GM21360 (cell line): Measurements from ENCODE around the gene DEPP1.

Experiments
- ATAC-seq: cut with Tn5 transposase; IDR thresholded peaks from one replicate; pipeline ENCODE4 v1.9.1; 2021; ENCODE audit warnings: mild to moderate bottlenecking, moderate library complexity; ENCODE audit not compliant: unreplicated experiment

The DEPP1 gene

DNA sequence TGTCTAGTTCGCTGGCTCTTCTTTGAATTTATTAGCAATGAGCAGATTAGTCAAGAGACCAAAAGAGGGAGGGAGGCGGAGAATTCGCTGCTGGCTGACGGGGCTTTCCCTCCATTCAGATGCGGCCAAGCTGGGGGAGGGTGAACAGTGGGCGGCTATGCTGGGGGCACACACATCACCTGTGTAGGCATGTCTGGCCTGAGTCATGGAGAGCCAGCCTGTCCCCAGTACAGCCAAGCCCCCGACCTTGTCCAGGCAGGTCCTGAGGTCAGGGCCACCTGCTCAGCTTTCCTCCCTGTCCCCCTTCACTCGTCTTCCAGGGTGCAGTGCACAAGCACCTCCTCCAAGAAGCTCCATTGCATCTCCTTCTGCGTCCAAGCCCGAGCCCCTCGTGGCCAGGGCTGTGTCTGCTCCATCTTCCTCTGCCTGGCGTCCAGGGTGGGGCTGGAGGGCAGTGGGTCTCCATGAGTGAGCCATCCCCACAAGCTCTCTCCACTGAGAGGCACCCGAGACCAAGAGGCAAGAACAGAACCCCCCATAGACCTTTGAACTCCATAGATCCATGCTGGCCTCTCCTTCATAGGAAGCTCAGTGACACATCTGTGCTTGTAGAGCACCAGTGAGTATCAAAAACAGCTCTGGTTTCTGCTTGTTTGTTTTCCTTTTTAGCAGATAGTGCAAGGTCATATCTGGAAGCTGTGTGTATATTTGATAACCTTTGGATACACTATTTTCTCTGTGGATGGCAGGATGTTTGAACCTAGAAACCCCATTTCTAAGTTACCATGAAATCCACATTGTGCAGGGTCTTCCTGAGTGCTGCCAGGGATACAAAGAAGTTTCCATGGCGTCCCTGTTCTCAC is 1.9 kb upstream of the DEPP1 start:
- ATAC-seq: no peak

DNA sequence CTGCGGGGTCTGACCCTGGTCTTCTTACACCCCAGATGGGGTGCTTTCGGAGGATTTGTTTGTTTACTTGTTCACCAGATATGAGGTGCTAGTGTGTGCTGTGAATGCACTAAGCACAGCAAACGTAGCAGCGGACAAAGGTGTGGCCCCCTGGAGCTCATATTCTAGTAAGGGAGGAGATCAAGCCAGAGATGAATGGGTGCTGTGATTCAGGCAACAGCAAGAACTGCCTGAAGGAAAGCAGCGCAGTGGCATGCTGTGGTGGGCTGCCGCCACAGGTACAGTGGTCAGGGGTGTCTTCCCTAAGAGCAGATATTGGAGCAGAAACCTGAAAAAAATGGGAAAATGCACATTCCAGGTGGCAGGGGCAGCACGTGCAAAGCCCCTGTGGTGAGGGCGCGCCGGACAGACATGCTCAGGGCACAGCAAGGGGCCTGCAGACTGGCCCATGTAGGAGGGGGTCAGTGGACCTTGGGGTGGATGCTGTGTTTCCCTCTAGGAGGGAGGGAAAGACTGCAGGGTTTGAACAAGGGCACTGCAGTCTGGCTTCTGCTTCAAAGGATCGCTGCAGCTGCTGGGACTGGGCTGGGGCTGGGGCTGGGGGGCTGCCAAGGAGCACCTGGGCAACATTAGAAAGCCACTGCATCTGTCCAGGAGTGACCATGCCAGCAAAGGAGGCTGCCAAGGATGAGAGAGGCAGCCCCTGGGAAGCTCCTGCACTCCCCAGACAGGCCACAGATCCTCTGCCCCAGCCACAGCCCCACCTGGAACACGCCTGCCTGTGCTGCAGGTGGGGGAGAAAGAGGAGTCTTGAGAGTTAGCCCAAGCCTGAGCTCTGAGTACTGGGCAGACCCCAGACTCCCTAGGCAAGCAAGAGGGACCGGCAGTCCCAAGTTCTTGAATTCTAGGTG is 927 bp upstream of the DEPP1 start:
- no peak for ATAC-seq

DNA sequence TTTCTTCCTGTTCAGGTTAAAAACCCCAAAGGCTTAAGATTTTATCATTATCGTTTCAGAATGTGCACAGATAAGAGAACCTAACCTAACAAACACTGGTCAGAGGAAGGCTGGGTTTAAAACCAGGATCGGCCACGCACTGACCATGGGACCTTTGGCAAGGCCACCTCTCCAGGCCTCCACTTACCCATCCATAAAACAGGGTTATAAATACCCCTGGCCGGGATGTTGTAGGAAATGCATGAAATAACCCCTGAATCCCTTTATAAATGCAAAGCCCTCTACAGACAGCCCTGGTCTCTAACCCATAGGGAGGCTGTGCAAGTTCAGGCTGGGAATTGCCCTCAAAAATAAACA is 418 bp downstream of the DEPP1 start:
- ATAC-seq: no peak

DNA sequence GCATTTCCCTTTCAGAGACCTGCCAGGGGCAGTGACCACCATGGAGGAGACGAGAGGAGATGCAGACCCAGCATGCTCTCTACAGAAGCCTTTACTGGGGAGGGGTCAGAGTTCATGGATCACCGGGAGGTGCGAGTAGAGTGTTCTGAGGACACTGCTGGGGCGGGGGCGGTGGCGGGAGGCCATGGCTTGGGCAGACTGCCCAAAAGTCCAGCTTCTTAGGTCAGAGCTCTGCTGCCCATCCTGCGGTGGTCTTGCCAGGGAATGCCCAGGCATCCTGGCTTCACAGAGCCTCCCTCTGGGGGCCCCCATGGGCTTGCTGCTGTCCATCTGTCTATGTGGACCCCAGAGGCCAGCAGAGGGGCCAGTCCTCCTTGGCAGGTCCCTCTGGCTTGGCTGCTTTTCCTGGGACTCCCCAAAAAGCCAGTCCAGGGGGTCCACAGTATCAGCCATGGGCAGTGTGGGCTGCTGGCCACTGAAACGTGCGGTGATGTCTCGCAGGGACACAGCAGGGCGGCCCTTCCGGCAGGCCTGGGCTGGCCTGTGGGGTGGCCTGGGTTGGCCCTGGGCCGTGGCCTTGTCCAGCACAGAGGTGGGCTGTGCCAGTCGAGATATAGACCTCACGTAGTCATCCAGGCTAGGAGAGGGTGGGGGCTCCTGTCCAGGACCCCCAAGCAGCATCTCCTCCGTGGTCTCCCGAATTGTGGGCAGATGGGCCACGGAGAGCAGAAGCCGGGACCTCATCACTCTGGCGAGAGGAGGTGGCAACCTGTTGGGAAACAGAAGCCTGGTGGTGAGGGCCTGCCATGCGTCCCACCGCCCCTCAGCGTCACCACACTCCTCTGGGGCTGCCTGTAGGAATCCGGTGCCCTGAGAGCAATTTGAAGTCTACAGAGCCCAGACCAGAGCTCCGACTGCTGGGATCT is 1.1 kb downstream of the DEPP1 start:
- ATAC-seq: no peak

DNA sequence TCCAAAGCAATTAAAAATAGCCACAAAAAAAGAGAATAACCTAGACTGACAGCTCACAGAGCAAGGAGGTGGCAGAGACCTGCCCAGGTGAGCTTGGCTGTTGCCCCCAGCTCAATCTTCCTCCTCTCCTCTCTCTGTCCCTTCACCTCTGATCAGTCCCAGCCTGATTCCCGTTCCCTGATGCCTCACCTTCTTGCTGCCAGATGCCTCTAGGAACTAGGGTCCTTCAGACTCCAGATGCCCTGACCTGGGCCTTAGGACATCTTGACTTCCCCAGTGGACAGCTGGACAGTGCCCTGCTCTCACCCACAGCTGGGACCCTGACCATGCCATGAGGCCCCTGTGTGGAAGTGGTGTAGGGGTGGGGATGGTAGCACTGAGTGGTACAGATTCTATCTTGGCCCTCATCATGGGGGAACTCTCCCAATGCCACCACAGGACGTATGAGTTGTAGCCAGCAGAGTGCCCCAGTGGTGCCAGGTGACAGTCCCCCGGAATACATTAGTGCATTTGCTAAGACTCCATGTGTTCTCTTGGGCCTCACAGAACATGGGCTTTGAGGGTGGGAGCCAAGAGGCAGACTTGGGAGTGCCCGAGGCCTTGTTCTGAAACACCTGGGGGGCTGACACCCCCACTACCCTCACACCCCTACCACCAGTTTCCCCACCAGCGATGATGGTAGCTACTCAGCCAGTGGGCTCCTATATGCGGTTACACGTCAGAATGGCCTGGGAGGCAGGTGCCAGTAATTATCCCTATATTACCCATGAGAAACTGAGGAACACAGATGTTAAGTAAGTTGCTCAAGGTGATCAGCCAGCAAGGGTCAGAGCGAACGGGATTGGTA is 2.0 kb downstream of the DEPP1 start:
- ATAC-seq: no peak

DNA sequence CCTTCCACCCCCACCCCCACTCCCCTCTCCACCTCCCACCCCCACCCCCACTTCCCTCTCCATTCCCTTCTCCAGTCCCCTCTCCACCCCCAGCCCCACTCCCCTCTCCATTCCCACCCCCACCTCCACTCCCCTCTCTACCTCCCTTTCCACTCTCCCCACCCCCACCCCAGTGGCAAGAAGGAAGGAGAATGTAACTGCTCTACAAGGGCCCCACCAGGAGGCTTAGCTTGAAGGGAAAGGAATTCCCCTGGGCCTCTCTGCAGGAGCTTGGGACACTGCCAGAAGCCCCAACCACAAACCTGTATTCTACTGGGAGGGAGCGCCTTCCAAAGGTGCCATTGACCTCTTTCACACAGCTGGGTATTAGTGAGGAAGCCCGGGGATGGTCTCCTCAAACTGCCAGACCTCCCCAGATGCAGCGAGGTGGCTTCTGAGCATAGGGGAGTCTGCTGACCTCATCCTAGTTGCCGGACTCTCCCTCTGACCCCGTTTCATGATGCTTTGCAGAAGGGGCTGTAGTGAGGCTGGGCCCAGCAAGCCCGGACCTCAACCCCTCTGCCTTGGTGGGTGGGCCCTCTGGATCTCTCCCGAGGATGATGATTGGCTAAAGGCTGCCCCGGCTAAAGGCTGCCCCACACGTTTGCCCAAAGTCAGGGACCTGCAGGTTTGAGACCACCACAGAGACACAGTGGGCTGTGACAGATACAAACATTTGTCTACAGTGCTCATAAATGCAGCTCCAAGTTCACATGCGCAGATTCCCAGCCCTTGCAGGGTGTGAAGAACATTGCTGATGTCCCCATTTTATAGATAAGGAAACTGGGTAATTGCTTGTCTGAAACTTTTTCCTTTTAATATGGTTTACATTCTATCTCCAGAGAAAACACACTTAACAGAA is 2.9 kb downstream of the DEPP1 start:
- no peak for ATAC-seq

DNA sequence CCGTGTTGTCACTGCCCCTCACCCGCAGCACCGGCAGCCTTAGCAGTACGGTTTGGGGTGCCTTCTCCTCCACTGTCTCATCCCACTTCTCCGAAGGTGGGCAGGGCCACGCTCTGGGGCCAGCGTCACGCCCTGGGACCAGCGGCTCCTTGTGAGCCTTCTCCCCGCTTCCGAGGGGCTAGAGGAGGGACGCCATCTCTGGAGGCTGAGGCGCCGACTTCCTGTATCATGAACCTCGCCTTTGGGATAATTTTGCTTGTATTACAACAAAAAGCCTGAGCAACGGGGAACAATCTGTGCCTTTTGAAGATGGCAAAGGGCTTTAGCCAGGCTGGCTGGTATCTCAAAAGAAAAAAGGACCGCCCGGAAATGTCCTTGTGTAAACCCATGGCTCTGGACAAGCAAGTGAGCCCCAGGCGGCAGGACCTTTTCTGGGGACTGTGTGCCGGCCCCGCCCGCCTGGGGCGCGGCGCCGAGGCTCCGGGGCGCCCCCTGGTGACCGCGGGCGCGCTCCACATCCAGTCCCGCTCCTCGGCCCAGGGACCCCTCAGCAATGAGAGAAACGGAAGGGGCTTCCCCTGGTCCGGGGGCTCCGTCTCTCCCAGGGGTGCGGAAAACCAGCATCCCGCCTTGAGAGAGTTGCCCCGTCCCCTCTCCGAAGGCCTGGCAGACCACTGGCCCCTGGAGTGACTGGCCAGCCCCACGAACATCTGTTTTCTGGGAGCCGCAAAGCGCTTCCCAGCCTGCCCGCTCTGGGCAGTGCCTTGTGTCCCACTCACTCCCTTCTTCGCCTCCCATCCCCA is 3.8 kb downstream of the DEPP1 start:
- ATAC-seq: peak; percentile 60

DNA sequence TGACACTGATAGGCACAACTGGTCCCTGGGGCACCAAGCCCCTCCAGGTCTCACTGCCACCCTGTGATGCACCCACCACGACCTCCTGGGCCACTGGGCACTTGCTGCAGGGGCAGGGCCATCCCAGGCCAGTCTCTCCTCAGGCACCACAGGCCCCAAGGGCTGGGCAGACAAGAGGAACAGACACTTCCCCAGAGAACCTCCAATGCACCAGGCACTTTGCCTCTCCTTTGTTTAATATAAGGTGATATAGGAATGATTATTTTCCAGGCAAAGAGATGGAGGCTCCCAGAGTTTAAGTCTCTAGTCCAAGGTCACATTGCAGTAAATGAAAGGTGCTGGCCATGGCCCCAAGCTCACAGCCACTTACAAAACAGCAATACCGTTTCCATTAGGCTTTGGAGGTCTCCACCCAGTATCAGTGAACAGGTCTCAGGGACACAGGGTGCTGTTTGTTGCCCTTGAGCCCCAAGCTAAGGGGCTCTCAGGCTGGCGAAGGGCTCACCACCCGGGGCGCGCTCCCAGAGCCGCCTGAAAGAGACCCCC is 4.5 kb downstream of the DEPP1 start:
- ATAC-seq: no peak

DNA sequence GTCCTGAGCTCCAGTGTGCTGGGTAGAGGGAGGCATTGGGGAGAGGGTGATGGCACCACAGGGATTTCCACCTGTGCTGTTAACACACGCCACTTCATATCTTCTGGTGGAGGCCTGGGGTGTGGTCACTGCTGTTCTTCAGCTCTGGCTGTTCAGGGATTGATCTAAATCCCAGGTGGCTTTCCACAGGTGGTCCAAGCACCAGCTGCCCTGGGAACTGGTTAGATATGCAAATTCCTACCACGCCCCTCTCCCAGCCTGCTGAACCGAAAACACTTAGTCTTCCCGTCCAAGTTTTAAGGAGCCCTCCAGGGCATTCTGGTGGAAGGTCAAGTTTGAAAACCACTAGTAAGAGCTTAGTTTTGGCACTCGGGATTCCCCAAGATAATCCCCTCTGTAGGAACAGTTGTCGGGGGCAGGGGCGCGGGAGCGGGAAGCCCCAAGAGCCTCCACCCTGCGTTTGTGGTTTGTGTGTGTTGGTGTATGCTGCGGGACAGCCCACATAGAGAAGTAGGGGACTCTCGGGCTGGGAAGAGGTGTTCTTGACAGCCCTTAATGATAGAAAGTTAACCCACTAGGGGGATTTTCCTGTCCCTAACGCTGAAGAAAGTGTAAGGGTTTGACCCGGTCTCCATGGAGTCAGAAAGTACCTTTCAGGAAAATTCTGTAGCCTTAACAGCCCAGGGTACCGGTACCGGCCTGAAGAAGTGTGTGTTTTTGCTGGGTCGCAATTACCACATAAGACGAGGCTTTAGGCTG is 5.1 kb downstream of the DEPP1 start:
- no peak for ATAC-seq

DNA sequence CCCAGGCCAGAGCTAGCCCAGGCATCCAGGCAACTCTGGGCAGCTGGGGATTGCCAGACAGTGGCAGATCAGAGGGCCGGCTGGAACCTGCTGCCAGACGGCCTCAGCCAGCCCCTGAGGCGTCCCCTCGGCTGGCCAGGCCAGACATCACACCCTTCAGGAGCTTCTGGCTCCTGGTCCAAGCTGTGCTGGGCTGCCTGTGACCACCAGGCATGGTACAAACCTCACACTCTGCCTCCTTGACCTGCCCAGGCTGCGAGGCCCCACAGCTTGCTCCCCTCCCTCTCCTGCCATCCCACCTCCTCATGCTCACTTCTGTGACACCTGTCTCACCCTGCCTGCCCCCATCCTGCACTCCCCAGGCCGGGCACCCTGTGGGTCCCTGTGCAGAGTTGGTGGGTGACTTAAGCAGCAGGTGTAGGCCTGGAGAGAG is 5.7 kb downstream of the DEPP1 start:
- ATAC-seq: no peak

DNA sequence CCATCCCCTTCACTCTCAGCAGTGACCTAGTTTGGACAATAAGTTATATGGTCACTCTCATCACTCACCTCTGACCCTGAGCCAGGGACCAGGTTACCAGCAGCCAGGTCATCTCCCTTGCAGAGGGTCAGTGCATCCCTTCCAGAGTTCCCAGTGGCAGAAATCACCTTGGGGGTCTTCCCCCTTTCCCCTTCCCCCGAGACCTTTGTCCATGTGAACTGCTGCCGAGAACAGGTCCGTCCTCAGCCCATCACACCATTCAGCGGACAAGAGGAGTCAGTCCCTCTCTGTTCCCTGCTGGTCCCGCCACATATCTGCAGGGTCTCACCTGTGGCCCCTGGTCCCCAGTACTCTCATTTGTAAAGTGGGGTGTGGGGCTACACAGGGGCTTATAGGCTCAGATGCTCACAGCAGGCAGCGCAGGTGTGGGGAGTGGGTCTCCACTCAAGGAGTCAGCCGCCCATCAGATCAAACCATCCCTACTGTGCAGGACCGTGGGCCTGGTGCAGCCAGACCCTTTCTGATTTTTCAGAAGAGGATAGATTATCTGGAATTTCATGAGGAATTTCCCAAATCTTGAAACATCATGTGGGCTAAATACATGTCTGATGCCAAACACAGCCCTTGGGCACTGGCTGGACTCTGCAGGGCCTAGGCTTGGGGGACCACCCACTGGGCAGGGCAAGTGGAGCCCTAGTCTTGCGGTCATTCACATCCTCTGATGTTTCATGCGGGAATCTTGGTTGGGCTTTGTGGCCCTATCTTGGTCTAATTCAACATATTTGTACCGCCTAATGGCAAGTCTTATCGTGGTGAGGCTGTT is 6.5 kb downstream of the DEPP1 start:
- no peak for ATAC-seq

DNA sequence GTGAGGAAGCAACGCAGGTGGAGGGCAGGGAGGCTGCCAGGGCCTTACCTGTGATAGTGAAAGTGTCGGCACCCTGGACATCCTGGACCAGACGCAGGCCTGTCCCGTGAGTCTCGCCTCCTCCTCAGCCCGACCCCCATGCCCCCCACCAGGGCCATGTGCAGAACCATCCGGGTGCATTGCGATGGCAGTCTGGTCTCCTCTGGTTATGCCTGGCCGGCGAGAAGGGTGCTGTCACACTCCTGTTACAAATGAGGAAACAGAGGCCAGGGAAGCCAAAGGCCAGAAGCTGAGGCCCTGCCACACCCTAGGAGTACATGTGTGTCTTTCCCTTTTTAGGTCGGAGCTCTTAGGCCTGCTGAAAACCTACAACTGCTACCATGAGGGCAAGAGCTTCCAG is 7.2 kb downstream of the DEPP1 start:
- ATAC-seq: no peak

DNA sequence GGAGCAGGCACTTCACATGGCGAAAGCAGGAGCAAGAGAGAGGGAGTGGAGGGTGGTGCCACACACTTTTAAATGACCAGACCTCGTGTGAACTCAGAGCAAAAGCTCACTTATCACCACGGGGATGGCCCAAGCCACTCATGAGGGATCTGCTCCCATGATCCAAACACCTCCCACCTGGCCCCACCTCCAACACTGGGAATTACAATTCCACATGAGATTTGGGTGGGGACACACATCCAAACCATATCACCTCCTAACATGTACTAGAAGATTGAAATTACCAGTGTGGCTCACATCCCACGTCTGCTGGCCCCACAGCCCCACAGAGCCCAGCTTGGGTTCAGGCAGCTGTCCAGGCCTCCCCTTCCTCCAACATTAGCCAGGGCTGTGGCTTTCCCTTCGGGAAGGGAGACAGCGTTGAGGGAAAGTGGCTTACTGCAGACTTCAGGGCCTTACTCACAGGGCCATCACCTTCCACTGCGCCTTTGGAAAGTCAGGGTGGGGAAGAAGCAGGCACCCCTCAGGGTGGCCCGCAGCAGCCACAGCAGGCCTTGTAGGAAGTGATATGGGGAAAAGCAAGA is 7.7 kb downstream of the DEPP1 start:
- no peak for ATAC-seq

DNA sequence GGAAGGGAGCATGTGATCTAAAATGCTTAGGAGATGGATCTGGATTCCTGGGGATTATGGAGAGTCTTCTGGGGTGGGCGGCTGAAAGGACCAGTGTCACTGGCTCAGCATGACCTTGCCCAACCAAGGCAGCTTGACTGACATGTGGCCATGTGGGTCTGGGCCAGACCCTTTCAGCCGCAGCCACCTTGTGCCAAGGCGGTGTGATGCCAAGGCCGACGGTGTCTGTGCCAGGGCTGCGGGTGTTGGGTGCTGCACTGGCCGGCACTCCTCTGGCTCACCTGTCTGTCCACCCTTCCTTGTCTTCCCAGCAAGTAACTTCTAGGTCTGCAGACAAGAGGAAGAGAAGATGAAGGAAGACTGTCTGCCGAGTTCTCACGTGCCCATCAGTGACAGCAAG is 8.8 kb downstream of the DEPP1 start:
- no peak for ATAC-seq

DNA sequence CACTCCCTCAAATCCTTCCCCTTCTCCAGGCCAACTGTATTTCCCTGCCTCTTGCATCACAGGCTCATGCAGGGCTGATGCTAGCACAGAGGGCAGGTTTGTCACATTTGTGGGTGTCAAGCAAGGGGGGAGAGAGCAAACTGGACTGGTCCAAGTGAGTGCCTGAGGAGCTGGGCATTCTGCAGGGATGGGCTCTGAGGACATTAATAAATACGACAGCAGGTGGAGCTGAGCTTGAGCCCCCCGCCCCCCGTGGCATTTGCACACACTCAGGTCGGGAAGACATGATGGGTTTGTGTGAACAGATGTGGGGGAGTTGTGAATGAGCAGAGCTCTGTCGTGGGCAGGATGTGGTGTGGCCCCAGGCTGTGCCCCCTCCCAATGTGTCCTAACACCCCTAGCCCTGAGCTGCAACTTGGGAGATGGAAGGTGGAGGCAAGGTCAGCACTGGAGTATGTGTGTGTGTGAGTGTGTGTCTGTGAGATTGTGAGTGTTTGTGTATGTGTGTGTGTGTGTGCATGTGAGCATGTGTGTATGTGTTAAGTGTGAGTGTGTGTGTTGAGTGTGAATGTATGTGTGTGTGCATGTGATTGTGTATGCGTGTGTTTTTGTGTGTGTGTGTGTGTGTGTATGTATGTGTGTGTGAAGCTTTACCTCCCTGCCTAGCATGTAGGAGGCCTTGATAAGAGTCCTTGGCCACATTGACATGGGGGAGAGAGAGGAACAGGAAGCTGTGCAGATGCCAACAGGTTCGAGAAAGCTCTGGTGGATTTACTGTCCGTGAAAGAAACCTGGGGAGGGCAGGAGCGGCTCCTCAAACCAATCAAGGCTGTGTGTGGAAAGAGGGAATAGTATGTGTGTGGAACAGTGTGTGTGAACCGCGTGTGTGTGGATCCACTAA is 9.9 kb downstream of the DEPP1 start:
- ATAC-seq: no peak
